Posterior vena cava (tissue), 2 donors: Measurements from ENCODE around the gene TM9SF3. TPM values are rescaled to one million over a fixed set of nuclear protein-coding genes. Genes with fewer than 3 reads are reported as not detected.

Experiments
- DNase-seq: peaks from one replicate; pipeline ENCODE4 v3.0.0-alpha.2; 2020; ENCODE audit warnings: low spot score
- intact Hi-C, 2 donors: fragments of 100-400 bp; cut with DNase I; formaldehyde crosslinking; loops; one replicate each; pipeline versions ENCODE4 v1.14.1 to v1.14.2; 2022 to 2023
- total RNA-seq, 2 donors: library from RNA; stranded (reverse); fragmentation: NEBNext Ultra II Directional; extraction: Animal tissue kit (Norgen Biotek cat#: 25700); gene quantifications; one replicate each; pipeline ENCODE4 v1.2.1, GENCODE V29; 2021
- donor health status: DM: yes; HTN: yes; CAD: no.
- donor health status: DM: yes; HTN: yes; CAD: no.

TM9SF3 gene
- total RNA-seq, 2 donors from 2014 or later = 122 to 137 TPM

DNA sequence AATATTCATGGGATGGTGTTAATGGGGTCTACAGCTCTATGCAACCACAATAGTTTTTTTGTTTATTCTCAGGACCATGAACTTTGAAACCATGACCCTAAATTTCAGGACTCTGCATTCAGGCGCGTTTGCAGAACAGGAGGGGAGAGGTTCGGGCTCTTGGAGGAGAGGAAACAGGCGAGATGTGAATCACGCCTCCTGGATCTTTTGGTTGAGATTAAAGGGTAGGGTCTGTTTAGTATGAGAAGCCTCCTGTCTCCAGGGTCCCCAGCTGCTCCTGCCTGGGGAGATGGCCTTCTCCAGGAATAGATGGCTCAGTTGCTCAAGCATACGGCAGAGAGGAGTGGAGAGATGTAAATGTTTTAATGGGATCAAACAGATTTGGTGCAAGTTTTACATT is 91.3 kb downstream of the TM9SF3 start:
- intact Hi-C loops = no loop called here
- no peak for DNase-seq

GRCh38 chr10:96494694-96495093 is 92.1 kb downstream of the TM9SF3 start:
- no peak for DNase-seq
- intact Hi-C loops = no loop called here

DNA sequence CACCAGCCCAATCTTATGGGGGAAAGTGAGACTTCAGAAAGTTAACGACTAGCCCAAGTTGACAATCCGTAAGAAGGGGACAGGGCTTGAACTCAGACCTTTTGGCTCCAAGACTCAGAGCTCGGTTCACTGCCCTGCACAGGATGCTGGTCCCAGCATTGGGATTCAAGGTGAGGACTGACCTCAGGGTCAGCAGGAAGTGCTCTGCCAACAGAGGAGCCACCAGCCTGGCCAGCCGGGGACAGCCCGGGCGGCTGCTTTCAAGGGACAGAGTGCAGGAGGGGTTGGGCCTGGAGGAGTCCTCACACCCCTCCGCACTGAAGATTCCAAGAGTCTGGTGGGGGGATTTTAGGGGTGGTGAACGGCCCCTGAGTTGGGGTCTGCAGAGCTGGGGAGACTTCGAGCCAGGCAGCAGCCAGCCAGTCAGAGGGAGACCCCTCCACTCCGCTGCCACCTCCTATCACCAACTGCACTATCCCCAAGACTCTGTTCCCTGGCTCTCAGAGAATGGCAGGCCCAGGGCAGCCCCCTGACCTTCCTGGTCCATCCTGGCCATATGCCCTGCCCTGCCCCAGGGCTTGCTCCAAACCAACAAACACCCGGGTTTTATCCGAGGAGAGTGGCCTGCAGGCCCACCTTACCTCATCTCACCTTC is 92.8 kb downstream of the TM9SF3 start:
- intact Hi-C loops = no loop called here
- DNase-seq = no peak

- no peak for DNase-seq
- intact Hi-C loops = no loop called here
Observed at GRCh38 chr10:96493254-96493653, 93.6 kb downstream of the TM9SF3 start.

DNA sequence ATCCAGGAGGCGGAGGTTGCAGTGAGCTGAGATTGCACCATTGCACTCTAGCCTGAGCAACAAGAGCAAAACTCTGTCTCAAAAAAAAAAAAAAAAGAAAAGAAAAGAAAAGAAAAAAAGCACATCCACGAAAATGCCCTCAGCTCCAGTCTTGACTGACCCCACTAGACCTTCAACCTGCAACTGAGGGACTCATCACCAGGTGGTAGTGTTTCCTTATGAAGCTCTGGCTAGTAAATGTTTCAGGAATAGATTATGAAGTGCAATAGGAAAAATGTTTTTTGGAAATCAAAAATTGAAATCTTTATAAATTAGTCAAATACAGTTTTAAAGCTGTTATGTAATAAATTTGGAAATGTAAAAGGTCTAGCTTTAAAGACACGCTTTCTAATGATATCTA is 95.5 kb downstream of the TM9SF3 start:
- DNase-seq = no peak
- intact Hi-C loops = no loop called here

DNA sequence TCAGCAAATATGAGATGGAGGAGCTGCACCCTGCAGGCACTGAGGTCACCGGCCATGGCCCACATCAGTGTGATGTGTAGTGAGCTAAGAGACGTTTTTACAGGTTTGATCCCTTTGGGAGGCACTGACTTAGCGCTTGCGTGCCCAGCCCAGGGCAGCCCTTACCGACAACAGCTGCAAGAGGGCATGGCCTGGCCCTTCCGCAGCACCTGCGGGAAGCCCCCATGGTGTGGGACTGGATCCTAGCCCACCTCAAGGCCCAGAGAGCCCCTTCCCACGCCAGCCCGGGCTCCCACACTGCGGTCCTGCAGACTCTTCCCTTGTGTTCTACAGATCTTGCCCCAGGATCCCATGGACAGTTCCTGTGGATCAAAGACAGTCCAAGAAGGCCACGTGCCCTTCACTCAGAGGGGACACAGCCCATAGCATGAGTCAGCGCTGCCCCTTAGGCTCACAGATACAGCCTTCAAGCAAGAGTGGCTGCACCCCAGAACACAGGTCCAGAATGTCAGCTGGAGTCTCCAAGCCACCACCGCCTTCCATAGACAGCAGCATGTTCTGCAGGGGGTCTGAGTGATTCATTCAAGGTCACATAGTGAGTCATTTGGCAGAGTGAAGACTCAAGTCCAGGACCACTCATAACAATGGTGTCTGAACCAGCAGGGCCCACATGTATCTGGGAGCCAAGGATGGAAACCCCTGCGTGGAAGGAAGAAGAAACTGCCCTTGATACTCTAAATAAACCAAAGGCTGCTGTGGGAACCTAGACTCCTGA is 98.5 kb downstream of the TM9SF3 start:
- no peak for DNase-seq
- intact Hi-C loops = no loop called here

- intact Hi-C loops = no loop called here
- no peak for DNase-seq
Observed at GRCh38 chr10:96482815-96483588, 103.8 kb downstream of the TM9SF3 start.

GRCh38 chr10:96478355-96478754 is 108.5 kb downstream of the TM9SF3 start:
- DNase-seq = no peak
- intact Hi-C loops = no loop called here

- no peak for DNase-seq
- intact Hi-C loops = no loop called here
Observed at GRCh38 chr10:96473866-96474265, 112.9 kb downstream of the TM9SF3 start.

DNA sequence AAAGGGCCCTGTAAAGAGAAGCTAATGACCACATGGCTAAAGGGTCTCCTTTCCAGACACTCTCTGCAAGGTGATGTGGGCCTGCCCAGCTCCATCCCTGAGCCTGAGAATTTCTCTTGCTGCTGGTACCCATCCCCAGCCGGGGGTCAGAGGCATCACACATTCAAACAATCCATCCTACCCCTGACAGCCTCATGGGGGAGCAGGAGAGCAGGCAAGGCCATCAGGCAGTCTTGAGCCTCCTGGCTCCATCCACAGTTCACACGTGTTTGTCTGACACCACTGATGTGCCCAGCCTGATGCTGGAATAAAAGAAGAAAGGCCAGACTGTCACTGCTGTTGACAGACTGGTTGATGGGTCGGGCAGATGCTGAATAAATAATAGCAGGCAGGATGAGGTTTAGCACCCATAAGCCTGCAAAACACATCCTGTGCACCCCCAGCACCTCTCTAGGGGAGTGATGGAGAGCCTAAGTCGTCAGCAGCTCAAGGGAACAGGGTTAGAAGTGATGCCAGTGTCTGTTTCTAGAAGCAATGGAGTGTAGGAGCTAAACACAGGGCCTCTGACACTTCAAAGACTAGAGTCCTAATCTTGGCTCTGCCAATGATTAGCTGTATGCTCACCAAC is 116.6 kb downstream of the TM9SF3 start:
- no peak for DNase-seq
- intact Hi-C loops = no loop called here

- DNase-seq = no peak
- intact Hi-C loops = no loop called here
Observed at GRCh38 chr10:96468845-96469244, 118.0 kb downstream of the TM9SF3 start.

Other genes starting within 250 kb of the TM9SF3 start
- not detected for gene OPALIN, start 228.0 kb downstream of the TM9SF3 start, total RNA-seq
- gene TLL2, start 73.1 kb downstream of the TM9SF3 start, total RNA-seq = under 1 TPM in 1 of 2 donors, not detected in 1; 0.10 TPM
- gene PIK3AP1, start 133.5 kb upstream of the TM9SF3 start, total RNA-seq = 10 to 100 TPM in 1 of 2 donors, 1 to 10 TPM in 1; 5.8 to 14.5 TPM
- 10 to 100 TPM; 20.9 to 36.0 TPM for gene LCOR, start 245.3 kb upstream of the TM9SF3 start, total RNA-seq